ENCODE data around the gene SNCA. TPM values are rescaled to one million over a fixed set of nuclear protein-coding genes. Genes with fewer than 3 reads are reported as not detected.
A peak's percentile ranks its signal among the peaks of the same experiment; 100 is the strongest.

SNCA gene
- total RNA-seq, 1 donor: 0.72 TPM

DNA sequence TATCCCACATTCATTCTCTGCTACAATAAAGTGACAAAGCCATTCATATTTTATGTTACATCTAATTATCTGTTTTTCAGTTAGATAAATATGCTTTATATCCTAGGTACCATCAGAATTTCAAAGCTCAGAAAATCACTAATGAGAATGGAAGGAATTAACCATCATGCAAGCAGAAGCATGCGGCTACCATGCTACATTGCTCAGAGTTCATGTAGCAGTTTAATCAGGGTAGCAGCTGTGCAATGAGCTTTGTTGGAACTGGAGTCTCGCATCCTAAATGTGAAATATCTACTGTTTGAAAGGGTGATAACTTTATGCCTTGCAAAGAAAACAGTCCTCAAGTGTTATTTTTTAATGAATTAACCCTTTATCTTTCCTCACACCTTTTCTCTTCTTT lies 77.5 kb downstream of the SNCA start:
- Histone ChIP-seq H4K20me1 (ENCODE audit: insufficient read depth, low read length) (no peaks in the 10 kb centered on the region), H3K9me3 (ENCODE audit: low read depth, low read length) (no peaks in the 10 kb centered on the region), H3K79me2 (ENCODE audit: insufficient read depth, low read length) (no peaks in the 10 kb centered on the region), H3K4me2 (ENCODE audit: insufficient read depth, low read length) (no peak overlapping the region), H3K4me3 (ENCODE audit: insufficient read depth, low read length) (no peak overlapping the region), H3K36me3 (ENCODE audit: insufficient read depth, low read length) (no peaks in the 10 kb centered on the region), H3K27ac (ENCODE audit: low read depth, low read length) (no peak overlapping the region), H3K4me1 (ENCODE audit: insufficient read depth, low read length) (no peaks in the 10 kb centered on the region), H2AFZ (ENCODE audit: low read length) (no peak overlapping the region), H3K27me3 (ENCODE audit: insufficient read depth, low read length) (no peaks in the 10 kb centered on the region)
- TF ChIP-seq, protein P1, sequence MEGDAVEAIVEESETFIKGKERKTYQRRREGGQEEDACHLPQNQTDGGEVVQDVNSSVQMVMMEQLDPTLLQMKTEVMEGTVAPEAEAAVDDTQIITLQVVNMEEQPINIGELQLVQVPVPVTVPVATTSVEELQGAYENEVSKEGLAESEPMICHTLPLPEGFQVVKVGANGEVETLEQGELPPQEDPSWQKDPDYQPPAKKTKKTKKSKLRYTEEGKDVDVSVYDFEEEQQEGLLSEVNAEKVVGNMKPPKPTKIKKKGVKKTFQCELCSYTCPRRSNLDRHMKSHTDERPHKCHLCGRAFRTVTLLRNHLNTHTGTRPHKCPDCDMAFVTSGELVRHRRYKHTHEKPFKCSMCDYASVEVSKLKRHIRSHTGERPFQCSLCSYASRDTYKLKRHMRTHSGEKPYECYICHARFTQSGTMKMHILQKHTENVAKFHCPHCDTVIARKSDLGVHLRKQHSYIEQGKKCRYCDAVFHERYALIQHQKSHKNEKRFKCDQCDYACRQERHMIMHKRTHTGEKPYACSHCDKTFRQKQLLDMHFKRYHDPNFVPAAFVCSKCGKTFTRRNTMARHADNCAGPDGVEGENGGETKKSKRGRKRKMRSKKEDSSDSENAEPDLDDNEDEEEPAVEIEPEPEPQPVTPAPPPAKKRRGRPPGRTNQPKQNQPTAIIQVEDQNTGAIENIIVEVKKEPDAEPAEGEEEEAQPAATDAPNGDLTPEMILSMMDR (IDR thresholded peaks at IDR 0.05; ENCODE audit: extremely low read depth, low read depth, low read length): no peak
- no peak for DNase-seq (ENCODE audit: insufficient read length, low spot score, missing footprints)

DNA sequence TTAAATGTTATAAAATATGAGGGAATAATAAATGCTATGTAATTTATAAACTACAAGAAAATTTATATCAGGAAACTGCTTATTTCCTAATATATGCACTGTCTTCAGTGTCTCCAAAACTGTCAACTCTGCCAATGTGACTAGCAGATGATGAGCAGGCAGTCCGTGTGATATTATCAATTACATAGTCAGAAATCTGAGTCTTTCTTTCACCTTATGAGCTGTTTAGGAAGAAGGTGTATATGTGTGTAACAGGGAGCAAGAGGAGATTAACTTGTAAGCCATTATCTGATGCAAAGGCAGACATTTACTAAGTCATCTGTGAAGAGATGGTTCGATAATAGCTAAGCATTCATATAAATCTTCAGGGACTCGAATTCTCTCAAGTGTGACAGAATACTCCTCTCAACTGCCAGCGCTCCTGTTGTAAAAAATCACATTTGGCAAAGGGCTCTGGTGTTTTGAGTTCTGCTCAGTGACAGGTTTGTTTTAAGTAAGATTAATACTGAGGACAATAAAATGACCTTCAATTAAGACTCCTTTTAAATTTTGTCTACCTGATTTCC lies 79.7 kb downstream of the SNCA start:
- no peak overlapping the region for H2AFZ ChIP-seq (ENCODE audit: low read length)
- peaks cover 15% of the 10 kb centered on the region for H3K4me1 ChIP-seq (ENCODE audit: insufficient read depth, low read length)
- no peak overlapping the region for H3K27ac ChIP-seq (ENCODE audit: low read depth, low read length)
- H3K9me3 ChIP-seq (ENCODE audit: low read depth, low read length): no peaks in the 10 kb centered on the region
- no peaks in the 10 kb centered on the region for H4K20me1 ChIP-seq (ENCODE audit: insufficient read depth, low read length)
- H3K36me3 ChIP-seq (ENCODE audit: insufficient read depth, low read length): no peaks in the 10 kb centered on the region
- TF ChIP-seq, protein P1 (IDR thresholded peaks at IDR 0.05; ENCODE audit: extremely low read depth, low read depth, low read length): no peak
- no peaks in the 10 kb centered on the region for H3K79me2 ChIP-seq (ENCODE audit: insufficient read depth, low read length)
- no peak for DNase-seq (ENCODE audit: insufficient read length, low spot score, missing footprints)
- no peak overlapping the region for H3K4me2 ChIP-seq (ENCODE audit: insufficient read depth, low read length)
- H3K27me3 ChIP-seq (ENCODE audit: insufficient read depth, low read length): no peaks in the 10 kb centered on the region
- H3K4me3 ChIP-seq (ENCODE audit: insufficient read depth, low read length): no peak overlapping the region

DNA sequence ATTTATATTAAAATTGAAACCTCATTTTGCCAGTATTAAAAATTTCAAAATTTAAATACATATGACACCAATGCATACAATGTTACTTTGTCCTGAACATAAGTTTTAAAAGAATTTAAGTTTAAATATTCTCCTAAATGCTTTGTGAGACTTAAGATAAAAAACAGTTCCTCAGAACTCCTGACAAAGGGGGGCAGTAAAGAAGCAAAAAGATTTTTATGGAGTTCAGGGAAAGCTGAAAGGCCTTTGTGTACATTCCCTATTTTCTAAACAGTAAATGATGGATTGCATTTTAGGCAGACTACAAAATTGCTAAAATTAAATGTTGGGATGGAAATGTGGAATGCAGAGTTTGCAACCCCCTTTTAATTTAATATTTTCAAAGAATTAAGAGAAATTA lies 81.7 kb downstream of the SNCA start:
- H3K27ac ChIP-seq (ENCODE audit: low read depth, low read length): no peak overlapping the region
- DNase-seq (ENCODE audit: insufficient read length, low spot score, missing footprints): no peak

DNA sequence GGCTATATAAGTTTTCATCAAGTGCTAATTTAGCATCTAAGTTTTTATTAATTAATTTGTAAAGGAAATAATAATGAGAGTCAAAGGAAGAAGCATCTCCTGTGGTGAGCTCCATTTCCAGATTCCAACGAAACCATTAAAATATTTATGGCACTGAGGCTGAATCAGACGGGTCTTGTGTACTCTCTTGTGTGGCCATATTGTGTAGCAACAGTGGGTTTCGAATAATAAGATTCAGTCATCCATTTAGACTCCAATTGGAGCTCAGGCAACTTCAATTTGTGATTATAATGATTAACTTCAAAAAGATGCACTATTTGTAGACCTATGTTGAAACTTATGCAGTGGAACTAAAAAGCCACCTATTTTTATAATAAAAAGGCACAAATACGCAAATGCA lies 82.4 kb downstream of the SNCA start:
- no peaks in the 10 kb centered on the region for H3K27me3 ChIP-seq (ENCODE audit: insufficient read depth, low read length)
- no peaks in the 10 kb centered on the region for H3K79me2 ChIP-seq (ENCODE audit: insufficient read depth, low read length)
- no peak overlapping the region for H2AFZ ChIP-seq (ENCODE audit: low read length)
- peak overlapping the region; percentile 92 for H3K27ac ChIP-seq (ENCODE audit: low read depth, low read length)
- DNase-seq (ENCODE audit: insufficient read length, low spot score, missing footprints): no peak
- H3K4me2 ChIP-seq (ENCODE audit: insufficient read depth, low read length): no peak overlapping the region
- no peaks in the 10 kb centered on the region for H4K20me1 ChIP-seq (ENCODE audit: insufficient read depth, low read length)
- no peaks in the 10 kb centered on the region for H3K9me3 ChIP-seq (ENCODE audit: low read depth, low read length)
- no peaks in the 10 kb centered on the region for H3K36me3 ChIP-seq (ENCODE audit: insufficient read depth, low read length)
- no peak overlapping the region for H3K4me3 ChIP-seq (ENCODE audit: insufficient read depth, low read length)
- TF ChIP-seq, protein P1 (IDR thresholded peaks at IDR 0.05; ENCODE audit: extremely low read depth, low read depth, low read length): no peak
- peaks cover 15% of the 10 kb centered on the region for H3K4me1 ChIP-seq (ENCODE audit: insufficient read depth, low read length)

More for the DNA sequence above, 81.7 kb downstream of the SNCA start:
- Histone ChIP-seq H2AFZ (ENCODE audit: low read length) (no peak overlapping the region), H3K4me1 (ENCODE audit: insufficient read depth, low read length) (peaks cover 15% of the 10 kb centered on the region), H3K27me3 (ENCODE audit: insufficient read depth, low read length) (no peaks in the 10 kb centered on the region), H4K20me1 (ENCODE audit: insufficient read depth, low read length) (no peaks in the 10 kb centered on the region), H3K79me2 (ENCODE audit: insufficient read depth, low read length) (no peaks in the 10 kb centered on the region), H3K36me3 (ENCODE audit: insufficient read depth, low read length) (no peaks in the 10 kb centered on the region), H3K4me2 (ENCODE audit: insufficient read depth, low read length) (no peak overlapping the region), H3K4me3 (ENCODE audit: insufficient read depth, low read length) (no peak overlapping the region), H3K9me3 (ENCODE audit: low read depth, low read length) (no peaks in the 10 kb centered on the region)
- TF ChIP-seq, protein P1 (IDR thresholded peaks at IDR 0.05; ENCODE audit: extremely low read depth, low read depth, low read length): peak; percentile 22
